ENCODE measurements around the gene ATG3. TPM values are rescaled to one million over a fixed set of nuclear protein-coding genes. Genes with fewer than 3 reads are reported as not detected.
"Not testable (repeated sequence)": the region's sequence is repeated elsewhere in the genome, so short reads cannot be mapped to it uniquely, and the experiment has no call there.

ATG3 gene
- total and polyA plus RNA-seq, 3 donors from 2014 or later: 108 to 200 (median 126) TPM

DNA sequence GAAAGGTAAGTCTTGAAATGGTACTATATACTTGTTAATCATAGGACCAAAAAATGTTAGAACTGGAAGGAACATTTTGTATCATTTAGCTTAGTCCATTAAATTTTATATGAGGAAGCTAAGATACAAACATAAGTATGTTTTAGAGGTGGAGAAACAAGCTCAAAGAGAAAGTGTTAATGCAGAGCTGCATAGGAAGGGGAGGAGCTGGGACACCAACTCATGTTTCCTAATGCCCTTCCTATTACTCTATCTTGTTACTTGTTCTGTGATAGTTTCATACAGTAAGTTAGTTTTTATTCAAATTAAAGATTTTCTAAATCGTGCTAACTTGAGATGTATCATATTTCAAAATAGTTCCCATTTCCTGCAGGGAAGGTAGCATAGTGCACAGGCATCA is 7.5 kb upstream of the ATG3 start:
- WGBS, 2 donors: 14 to 38% methylated on average over 1 of the region's 1 CpG
- intact Hi-C loops (cut with DNase I; ENCODE audit: low total_unique reads): no loop called here
- no peak for TF ChIP-seq POLR2A (IDR thresholded peaks at IDR 0.05)
- TF ChIP-seq, protein P1, sequence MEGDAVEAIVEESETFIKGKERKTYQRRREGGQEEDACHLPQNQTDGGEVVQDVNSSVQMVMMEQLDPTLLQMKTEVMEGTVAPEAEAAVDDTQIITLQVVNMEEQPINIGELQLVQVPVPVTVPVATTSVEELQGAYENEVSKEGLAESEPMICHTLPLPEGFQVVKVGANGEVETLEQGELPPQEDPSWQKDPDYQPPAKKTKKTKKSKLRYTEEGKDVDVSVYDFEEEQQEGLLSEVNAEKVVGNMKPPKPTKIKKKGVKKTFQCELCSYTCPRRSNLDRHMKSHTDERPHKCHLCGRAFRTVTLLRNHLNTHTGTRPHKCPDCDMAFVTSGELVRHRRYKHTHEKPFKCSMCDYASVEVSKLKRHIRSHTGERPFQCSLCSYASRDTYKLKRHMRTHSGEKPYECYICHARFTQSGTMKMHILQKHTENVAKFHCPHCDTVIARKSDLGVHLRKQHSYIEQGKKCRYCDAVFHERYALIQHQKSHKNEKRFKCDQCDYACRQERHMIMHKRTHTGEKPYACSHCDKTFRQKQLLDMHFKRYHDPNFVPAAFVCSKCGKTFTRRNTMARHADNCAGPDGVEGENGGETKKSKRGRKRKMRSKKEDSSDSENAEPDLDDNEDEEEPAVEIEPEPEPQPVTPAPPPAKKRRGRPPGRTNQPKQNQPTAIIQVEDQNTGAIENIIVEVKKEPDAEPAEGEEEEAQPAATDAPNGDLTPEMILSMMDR (IDR thresholded peaks at IDR 0.05): no peak

DNA sequence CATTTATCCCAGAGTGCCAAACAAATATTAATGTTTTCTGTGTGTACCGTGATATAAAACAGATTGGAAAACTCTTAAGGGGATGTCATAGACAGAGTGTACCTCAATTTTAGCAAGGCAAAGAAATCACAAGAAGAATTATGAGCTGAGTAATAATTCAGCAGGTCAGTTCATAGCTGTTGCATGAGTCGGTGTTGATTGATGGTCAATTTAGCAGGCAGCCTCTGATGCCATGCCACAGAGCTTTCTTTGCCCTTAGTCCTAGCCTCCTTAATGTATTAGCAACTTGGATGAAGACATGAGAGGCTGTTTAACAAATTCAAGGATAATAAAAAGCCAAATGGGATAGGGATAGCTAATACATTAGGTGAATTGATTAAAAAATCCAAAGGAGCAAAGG is 6.9 kb upstream of the ATG3 start:
- no peak overlapping the region for H3K4me3 ChIP-seq
- no peaks in the 10 kb centered on the region for H3K36me3 ChIP-seq (ENCODE audit: low read depth, missing control alignments)
- no peaks in the 10 kb centered on the region for H3K27me3 ChIP-seq
- DNase-seq: no peak
- TF ChIP-seq, protein P1 (IDR thresholded peaks at IDR 0.05): no peak
- no peak for TF ChIP-seq POLR2A (IDR thresholded peaks at IDR 0.05)
- no peaks in the 10 kb centered on the region for H3K4me1 ChIP-seq
- intact Hi-C loops (cut with DNase I; ENCODE audit: low total_unique reads): no loop called here
- no peaks in the 10 kb centered on the region for H3K9me3 ChIP-seq
- 84 to 89% methylated on average over 2 of the region's 2 CpGs for WGBS, 2 donors
- H3K27ac ChIP-seq: no peak overlapping the region

More for the DNA sequence above, 7.5 kb upstream of the ATG3 start:
- no peak overlapping the region for H3K4me3 ChIP-seq
- H3K27me3 ChIP-seq: no peaks in the 10 kb centered on the region
- H3K4me1 ChIP-seq: no peaks in the 10 kb centered on the region
- no peaks in the 10 kb centered on the region for H3K9me3 ChIP-seq
- no peak for DNase-seq
- H3K36me3 ChIP-seq (ENCODE audit: low read depth, missing control alignments): no peaks in the 10 kb centered on the region
- no peak overlapping the region for H3K27ac ChIP-seq

DNA sequence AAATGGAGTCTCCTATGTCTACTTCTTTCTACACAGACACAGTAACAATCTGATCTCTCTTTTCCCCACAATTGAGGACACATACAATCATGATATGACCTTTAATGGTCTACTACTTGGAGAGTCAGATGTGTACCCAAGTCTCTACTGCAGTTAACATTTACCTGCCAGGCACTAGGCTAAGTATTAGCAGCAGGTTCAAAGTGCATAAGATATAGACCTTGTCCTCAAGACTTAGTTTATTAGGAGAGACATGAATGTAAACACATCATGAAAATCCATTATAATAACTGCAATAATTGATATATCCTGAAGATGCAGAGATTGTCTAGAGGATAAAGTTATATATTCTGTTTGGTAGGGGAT is 3.2 kb upstream of the ATG3 start:
- H3K27ac ChIP-seq: no peak overlapping the region
- no peak for DNase-seq
- intact Hi-C loops (cut with DNase I; ENCODE audit: low total_unique reads): no loop called here
- H3K4me3 ChIP-seq: no peak overlapping the region
- no peaks in the 10 kb centered on the region for H3K36me3 ChIP-seq (ENCODE audit: low read depth, missing control alignments)
- no peaks in the 10 kb centered on the region for H3K27me3 ChIP-seq
- H3K9me3 ChIP-seq: no peaks in the 10 kb centered on the region
- no peak for TF ChIP-seq POLR2A (IDR thresholded peaks at IDR 0.05)
- TF ChIP-seq, protein P1 (IDR thresholded peaks at IDR 0.05): no peak
- H3K4me1 ChIP-seq: peaks cover 10% of the 10 kb centered on the region

DNA sequence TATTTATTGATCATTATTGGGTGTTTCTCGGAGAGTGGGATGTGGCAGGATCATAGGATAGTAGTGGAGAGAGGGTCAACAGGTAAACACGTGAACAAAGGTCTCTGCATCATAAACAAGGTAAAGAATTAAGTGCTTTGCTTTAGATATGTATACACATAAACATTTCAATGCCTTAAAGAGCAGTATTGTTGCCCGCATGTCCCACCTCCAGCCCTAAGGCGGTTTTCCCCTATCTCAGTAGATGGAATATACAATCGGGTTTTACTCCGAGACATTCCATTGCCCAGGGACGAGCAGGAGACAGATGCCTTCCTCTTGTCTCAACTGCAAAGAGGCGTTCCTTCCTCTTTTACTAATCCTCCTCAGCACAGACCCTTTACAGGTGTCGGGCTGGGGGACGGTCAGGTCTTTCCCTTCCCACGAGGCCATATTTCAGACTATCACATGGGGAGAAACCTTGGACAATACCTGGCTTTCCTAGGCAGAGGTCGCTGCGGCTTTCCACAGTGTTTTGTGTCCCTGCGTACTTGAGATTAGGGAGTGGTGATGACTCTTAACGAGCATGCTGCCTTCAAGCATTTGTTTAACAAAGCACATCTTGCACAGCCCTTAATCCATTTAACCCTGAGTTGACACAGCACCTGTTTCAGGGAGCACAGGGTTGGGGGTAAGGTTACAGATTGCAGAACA is 2.6 kb upstream of the ATG3 start:
- H3K9me3 ChIP-seq; DNase-seq; H3K36me3 ChIP-seq (ENCODE audit: low read depth, missing control alignments); intact Hi-C loops (cut with DNase I; ENCODE audit: low total_unique reads); H3K4me3 ChIP-seq; H3K27ac ChIP-seq; H3K27me3 ChIP-seq: not testable (repeated sequence)
- WGBS, 2 donors: 83 to 84% methylated on average over 12 to 15 of the region's 15 CpGs
- H3K4me1 ChIP-seq: peaks cover 16% of the 10 kb centered on the region

DNA sequence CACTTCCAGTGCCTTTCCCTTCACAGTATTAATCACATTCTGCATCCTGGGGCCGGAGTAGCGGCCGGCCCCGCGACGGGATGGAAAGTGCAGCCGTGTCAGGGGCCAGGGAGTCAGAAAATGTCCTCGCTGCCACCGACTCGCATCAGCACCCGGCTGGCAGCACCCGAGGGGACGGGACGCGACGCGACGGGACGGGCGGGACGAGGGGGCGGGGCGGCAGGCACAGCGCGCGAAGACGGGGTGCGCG is 353 bp downstream of the ATG3 start:
- WGBS, 2 donors: 0 to 10% methylated on average over 2 to 8 of the region's 29 CpGs
- DNase-seq: no peak
- H3K4me3 ChIP-seq: peak overlapping the region; percentile 96 to 100
- TF ChIP-seq, protein P1 (IDR thresholded peaks at IDR 0.05): no peak
- H3K36me3 ChIP-seq (ENCODE audit: low read depth, missing control alignments): no peaks in the 10 kb centered on the region
- intact Hi-C loops (cut with DNase I; ENCODE audit: low total_unique reads): no loop called here
- H3K27me3 ChIP-seq: no peaks in the 10 kb centered on the region
- peak overlapping the region; percentile 97 for H3K27ac ChIP-seq
- no peaks in the 10 kb centered on the region for H3K9me3 ChIP-seq
- H3K4me1 ChIP-seq: peaks cover 23% of the 10 kb centered on the region

Data from testis (tissue), 3 donors.